Keratinocyte (primary cell): ENCODE data around the gene TTC16. TPM values are rescaled to one million over a fixed set of nuclear protein-coding genes. Genes with fewer than 3 reads are reported as not detected.

Source experiments
- DNase-seq: peaks from one replicate; pipeline ENCODE4 v3.0.0-alpha.2; 2011; ENCODE audit warnings: low read depth, missing footprints, low spot score
- FAIRE-seq: peaks from 2 replicates; lab custom pipeline; 2011; peaks lifted over from hg19 to GRCh38; lab: Jason Lieb, UNC
- H2AFZ ChIP-seq: 2 replicates; pipeline ENCODE4 v1.6.0; 2012; ENCODE audit warnings: low read length, control low read depth, inconsistent platforms; ENCODE audit not compliant: control insufficient read depth
- H3K27ac ChIP-seq: 2 replicates; pipeline ENCODE4 v1.5.1; 2011; ENCODE audit warnings: low read length; ENCODE audit not compliant: control insufficient read depth, insufficient read depth
- H3K27me3 ChIP-seq: 3 replicates; pipeline ENCODE4 v1.6.0; 2011; ENCODE audit warnings: low read length; ENCODE audit not compliant: control insufficient read depth, insufficient read depth; ENCODE audit errors: extremely low read depth
- H3K36me3 ChIP-seq, 2 experiments: 2 replicates in 1 of 2; 3 replicates in 1 of 2; pipeline ENCODE4 v1.5.1; 2011; ENCODE audit warnings: low read length in 2 of 2, mild to moderate bottlenecking in 1 of 2; ENCODE audit not compliant: control insufficient read depth in 2 of 2, insufficient read depth in 2 of 2; ENCODE audit errors: extremely low read depth in 1 of 2
- H3K4me1 ChIP-seq: 3 replicates; pipeline ENCODE4 v1.5.1; 2011; ENCODE audit warnings: low read length; ENCODE audit not compliant: control insufficient read depth, insufficient read depth; ENCODE audit errors: extremely low read depth
- H3K4me2 ChIP-seq: 3 replicates; pipeline ENCODE4 v1.6.0; 2011; ENCODE audit warnings: low read depth, low read length; ENCODE audit not compliant: control insufficient read depth, insufficient read depth; ENCODE audit errors: extremely low read depth
- H3K4me3 ChIP-seq, 3 experiments: fragments of 200-600 bp in 1 of 3; sonication (generic) in 1 of 3; 2 replicates in 2 of 3; 3 replicates in 1 of 3; pipeline ENCODE4 v1.5.1; 2011 to 2016; ENCODE audit warnings: low read length in 3 of 3, mild to moderate bottlenecking in 3 of 3, control low read depth in 2 of 3, inconsistent platforms in 1 of 3, low read depth in 1 of 3, mixed read lengths in 1 of 3, mixed run types in 1 of 3, moderate library complexity in 1 of 3; ENCODE audit not compliant: control insufficient read depth in 2 of 3, insufficient read depth in 2 of 3; ENCODE audit errors: extremely low read depth in 1 of 3
- H3K79me2 ChIP-seq: 2 replicates; pipeline ENCODE4 v1.6.0; 2012; ENCODE audit warnings: low read length; ENCODE audit not compliant: control insufficient read depth, insufficient read depth
- H3K9ac ChIP-seq: 3 replicates; pipeline ENCODE4 v1.6.0; 2011; ENCODE audit warnings: low read length; ENCODE audit not compliant: control insufficient read depth, insufficient read depth; ENCODE audit errors: extremely low read depth
- H3K9me1 ChIP-seq: 3 replicates; pipeline ENCODE4 v1.6.0; 2011; ENCODE audit warnings: low read length; ENCODE audit not compliant: control insufficient read depth, insufficient read depth; ENCODE audit errors: extremely low read depth
- H3K9me3 ChIP-seq: 2 replicates; pipeline ENCODE4 v1.5.1; 2012; ENCODE audit warnings: low read depth, low read length; ENCODE audit not compliant: control insufficient read depth
- H4K20me1 ChIP-seq: 3 replicates; pipeline ENCODE4 v1.6.0; 2011; ENCODE audit warnings: low read length; ENCODE audit not compliant: control insufficient read depth, insufficient read depth; ENCODE audit errors: extremely low read depth
- EZH2 ChIP-seq: IDR thresholded peaks from one replicate; pipeline ENCODE4 v1.6.1; 2012; ENCODE audit warnings: inconsistent platforms, mild to moderate bottlenecking, low read length, moderate library complexity
- dilution Hi-C: fragments of 300-500 bp; cut with MboI; formaldehyde crosslinking; loops from one replicate; pipeline ENCODE4 v1.7.0; 2020; ENCODE audit warnings: low sequenced_read_pairs; ENCODE audit not compliant: extremely low pct_ligation_motif_present
- polyA plus RNA-seq, 5 experiments: library from polyadenylated mRNA; depleted of rRNA in 3 of 5; stranded (reverse) in 3 of 5; stranded (forward) in 1 of 5; unstranded in 1 of 5; fragments of >200 nt; gene quantifications; 1 replicate in 1 of 5; 2 replicates in 3 of 5; 3 replicates in 1 of 5; pipeline versions ENCODE4 v1.2.1 to v1.2.3, GENCODE V29; 2011 to 2012; ENCODE audit warnings: missing spikeins in 2 of 5, low read depth in 1 of 5, low replicate concordance in 1 of 5
- TF ChIP-seq, protein P1 (sequence below), 3 experiments: IDR thresholded peaks in 1 of 3; conservative IDR thresholded peaks in 1 of 3; optimal IDR thresholded peaks in 1 of 3; 2 replicates in 2 of 3; 3 replicates in 1 of 3; pipeline versions ENCODE3 to v1.5.1; 2011; ENCODE audit warnings: low read length in 3 of 3, mild to moderate bottlenecking in 3 of 3, moderate library complexity in 2 of 3, control low read depth in 1 of 3, inconsistent platforms in 1 of 3; ENCODE audit not compliant: insufficient read depth in 2 of 3; ENCODE audit errors: extremely low read depth in 1 of 3

Gene TTC16
- polyA plus RNA-seq, 1 donor (not counting 4 experiments of a cell fraction or from before 2014, with no cell fraction given), result not detected

DNA sequence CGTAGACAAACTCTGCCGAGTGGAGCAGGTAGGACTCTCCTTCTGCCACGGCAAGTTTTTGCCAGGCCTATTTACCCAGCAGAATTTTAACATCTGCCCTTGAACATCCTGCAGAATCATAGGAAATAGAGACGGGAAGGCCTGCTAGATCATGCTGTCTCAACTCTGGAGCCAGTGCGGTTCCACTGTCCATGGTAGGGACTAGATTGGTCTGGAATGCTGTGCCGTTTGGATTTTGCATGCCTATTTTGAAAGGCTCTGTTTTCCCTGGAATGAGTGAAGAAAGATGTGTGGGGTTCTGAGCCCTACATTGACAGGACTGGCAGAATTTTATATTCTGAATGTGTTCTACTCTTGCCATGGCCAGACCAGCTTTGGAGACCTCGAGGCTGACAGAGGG, 42.6 kb upstream of the TTC16 start:
- Histone ChIP-seq H2AFZ (no peak overlapping the region), H3K27ac (no peak overlapping the region), H3K79me2 (no peaks in the 10 kb centered on the region), H3K4me3 (no peak overlapping the region), H3K36me3 (peaks cover 28% of the 10 kb centered on the region in 2 experiments), H3K4me1 (no peaks in the 10 kb centered on the region), H3K27me3 (no peaks in the 10 kb centered on the region), H4K20me1 (no peaks in the 10 kb centered on the region), H3K4me2 (no peak overlapping the region), H3K9ac (no peak overlapping the region), H3K9me1 (no peaks in the 10 kb centered on the region), H3K9me3 (no peaks in the 10 kb centered on the region)
- FAIRE-seq, result no peak
- dilution Hi-C loops, result no loop called here
- TF ChIP-seq EZH2, result no peak
- DNase-seq, result no peak

DNA sequence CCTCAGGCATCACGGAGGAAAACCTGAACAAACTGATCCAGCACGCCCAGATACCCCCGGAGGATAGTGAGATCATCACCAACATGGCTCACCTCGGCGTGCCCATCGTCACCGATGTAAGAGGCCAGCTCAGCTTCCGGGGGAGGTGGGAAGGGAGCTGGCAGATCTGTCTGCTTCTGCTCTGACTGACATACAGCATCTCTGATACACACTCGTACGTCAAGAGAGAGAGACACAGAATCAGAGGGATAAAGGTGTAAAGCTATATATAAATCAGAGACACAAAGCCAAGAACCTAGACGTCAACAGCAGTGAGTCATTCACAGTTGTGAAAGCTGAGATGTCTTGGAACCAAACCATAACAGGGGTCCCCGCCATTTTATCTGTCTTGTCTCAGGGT, 39.2 kb upstream of the TTC16 start:
- dilution Hi-C loops, result no loop called here
- FAIRE-seq, result no peak
- Histone ChIP-seq H3K79me2 (no peaks in the 10 kb centered on the region), H3K4me2 (no peak overlapping the region), H3K9ac (no peak overlapping the region), H3K27ac (no peak overlapping the region), H3K4me1 (no peaks in the 10 kb centered on the region), H2AFZ (no peak overlapping the region), H3K4me3 (no peak overlapping the region), H4K20me1 (no peaks in the 10 kb centered on the region), H3K9me1 (no peaks in the 10 kb centered on the region), H3K9me3 (no peaks in the 10 kb centered on the region), H3K27me3 (no peaks in the 10 kb centered on the region), H3K36me3 (peaks cover 30 to 37% of the 10 kb centered on the region in 2 experiments)
- TF ChIP-seq, protein P1, sequence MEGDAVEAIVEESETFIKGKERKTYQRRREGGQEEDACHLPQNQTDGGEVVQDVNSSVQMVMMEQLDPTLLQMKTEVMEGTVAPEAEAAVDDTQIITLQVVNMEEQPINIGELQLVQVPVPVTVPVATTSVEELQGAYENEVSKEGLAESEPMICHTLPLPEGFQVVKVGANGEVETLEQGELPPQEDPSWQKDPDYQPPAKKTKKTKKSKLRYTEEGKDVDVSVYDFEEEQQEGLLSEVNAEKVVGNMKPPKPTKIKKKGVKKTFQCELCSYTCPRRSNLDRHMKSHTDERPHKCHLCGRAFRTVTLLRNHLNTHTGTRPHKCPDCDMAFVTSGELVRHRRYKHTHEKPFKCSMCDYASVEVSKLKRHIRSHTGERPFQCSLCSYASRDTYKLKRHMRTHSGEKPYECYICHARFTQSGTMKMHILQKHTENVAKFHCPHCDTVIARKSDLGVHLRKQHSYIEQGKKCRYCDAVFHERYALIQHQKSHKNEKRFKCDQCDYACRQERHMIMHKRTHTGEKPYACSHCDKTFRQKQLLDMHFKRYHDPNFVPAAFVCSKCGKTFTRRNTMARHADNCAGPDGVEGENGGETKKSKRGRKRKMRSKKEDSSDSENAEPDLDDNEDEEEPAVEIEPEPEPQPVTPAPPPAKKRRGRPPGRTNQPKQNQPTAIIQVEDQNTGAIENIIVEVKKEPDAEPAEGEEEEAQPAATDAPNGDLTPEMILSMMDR (optimal IDR thresholded peaks at IDR 0.05 in 1 of 3, IDR thresholded peaks at IDR 0.05 in 1 of 3, conservative IDR thresholded peaks at IDR 0.05 in 1 of 3; ENCODE audit: extremely low read depth in 1 of 3, insufficient read depth in 2 of 3, low read length in 3 of 3), result no peak
- no peak for TF ChIP-seq EZH2
- no peak for DNase-seq

DNA sequence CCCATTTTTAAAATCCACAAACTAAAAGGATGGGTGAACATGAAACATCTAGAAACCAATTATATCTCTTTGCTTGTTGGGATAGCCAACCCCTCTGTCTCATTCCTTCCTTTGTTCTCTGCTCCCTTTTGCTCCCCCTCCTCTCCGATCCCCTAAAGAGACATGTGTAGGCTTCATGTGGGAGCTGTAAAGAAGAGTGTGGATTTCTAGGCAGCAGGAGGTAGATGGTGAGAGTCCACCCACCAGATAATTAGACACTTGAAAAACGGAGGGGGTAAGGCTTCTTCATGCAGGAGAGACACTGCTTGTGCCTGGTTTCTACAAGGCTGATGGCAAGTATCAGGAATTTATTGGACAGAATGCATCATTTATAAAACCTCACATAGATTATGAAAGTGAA, 36.4 kb upstream of the TTC16 start:
- Histone ChIP-seq H3K4me1 (no peaks in the 10 kb centered on the region), H2AFZ (no peak overlapping the region), H3K4me2 (no peak overlapping the region), H3K9me3 (no peaks in the 10 kb centered on the region), H3K79me2 (no peaks in the 10 kb centered on the region), H3K27ac (no peak overlapping the region), H3K27me3 (no peaks in the 10 kb centered on the region), H3K9me1 (no peaks in the 10 kb centered on the region), H4K20me1 (no peaks in the 10 kb centered on the region), H3K4me3 (no peak overlapping the region), H3K9ac (no peak overlapping the region), H3K36me3 (peaks cover 28 to 42% of the 10 kb centered on the region in 2 experiments)
- TF ChIP-seq EZH2, result no peak
- TF ChIP-seq, protein P1 (optimal IDR thresholded peaks at IDR 0.05 in 1 of 3, IDR thresholded peaks at IDR 0.05 in 1 of 3, conservative IDR thresholded peaks at IDR 0.05 in 1 of 3; ENCODE audit: extremely low read depth in 1 of 3, insufficient read depth in 2 of 3, low read length in 3 of 3), result no peak
- dilution Hi-C loops, result no loop called here
- DNase-seq (no peak), FAIRE-seq (no peak)
